GM12878 (cell line): ENCODE data around the gene OGDHL. TPM values are rescaled to one million over a fixed set of nuclear protein-coding genes. Genes with fewer than 3 reads are reported as not detected.

ENCODE experiments used
- ATAC-seq: fragments of 200-7000 bp; cut with Tn5 transposase; 3 replicates; pipeline ENCODE4 v1.9.1; 2020; ENCODE audit warnings: mild to moderate bottlenecking, moderate library complexity
- BruUV-seq: library from RNA; stranded (reverse); fragments of 400-500 nt; replicated peaks from 2 replicates; lab custom pipeline; 2021; lab: Mats Ljungman, UMichigan
- CTCF ChIA-PET: fragments of 300-600 bp; sonication (Branson Sonifier 250); formaldehyde crosslinking; extraction: SDS; loops from one replicate; lab custom pipeline; 2021; ENCODE audit warnings: inconsistent platforms; lab: Yijun Ruan, JAX
- POLR2A ChIA-PET: fragments of 350-600 bp; formaldehyde crosslinking; extraction: SDS; loops from one replicate; lab custom pipeline; 2021; ENCODE audit warnings: inconsistent platforms; lab: Charles Lee
- RAD21 ChIA-PET: fragments of 300-600 bp; sonication (Branson Sonifier 250); formaldehyde crosslinking; loops from one replicate; lab custom pipeline; 2023; ENCODE audit warnings: antibody characterized with exemption; ENCODE audit not compliant: unreplicated experiment; lab: Charles Lee
- SMC1A ChIA-PET: fragments of 300-600 bp; sonication (Branson Sonifier 250); formaldehyde crosslinking; loops from one replicate; lab custom pipeline; 2023; ENCODE audit not compliant: unreplicated experiment, uncharacterized antibody; lab: Charles Lee
- DNase-seq: peaks from one replicate; pipeline ENCODE4 v3.0.0-alpha.2; 2011; ENCODE audit warnings: low read depth, low spot score
- FAIRE-seq: peaks from 3 replicates; lab custom pipeline; 2011; peaks lifted over from hg19 to GRCh38; lab: Jason Lieb, UNC
- H2AFZ ChIP-seq: 2 replicates; pipeline ENCODE4 v1.6.0; 2011; ENCODE audit warnings: low read depth, low read length, control low read depth; ENCODE audit not compliant: control insufficient read depth
- H3K27ac ChIP-seq: 2 replicates; pipeline ENCODE4 v1.5.1; 2011; ENCODE audit warnings: control low read depth; ENCODE audit not compliant: control insufficient read depth, insufficient read depth
- H3K27me3 ChIP-seq, 2 experiments: replicated peaks in 1 of 2; 2 replicates each; pipeline versions ENCODE4 v1.6.0 to v1.6.1; 2011; ENCODE audit warnings: low read length in 1 of 2; ENCODE audit not compliant: control insufficient read depth in 2 of 2, insufficient read depth in 2 of 2
- H3K36me3 ChIP-seq, 2 experiments: 2 replicates each; pipeline ENCODE4 v1.5.1; 2011; ENCODE audit warnings: low read length in 1 of 2; ENCODE audit not compliant: control insufficient read depth in 2 of 2, insufficient read depth in 2 of 2
- H3K4me1 ChIP-seq: 2 replicates; pipeline ENCODE4 v1.6.1; 2011; ENCODE audit warnings: mild to moderate bottlenecking, low read length, moderate library complexity, mixed read lengths; ENCODE audit not compliant: control insufficient read depth, insufficient read depth
- H3K4me2 ChIP-seq: 2 replicates; pipeline ENCODE4 v1.6.0; 2011; ENCODE audit warnings: control low read depth; ENCODE audit not compliant: control insufficient read depth, insufficient read depth
- H3K4me3 ChIP-seq: fragments of 200-600 bp; sonication (generic); 2 replicates; pipeline ENCODE4 v1.5.1; 2016
- H3K79me2 ChIP-seq: 2 replicates; pipeline ENCODE4 v1.6.0; 2011; ENCODE audit warnings: low read length; ENCODE audit not compliant: control insufficient read depth, insufficient read depth
- H3K9ac ChIP-seq: 2 replicates; pipeline ENCODE4 v1.8.0; 2011; ENCODE audit warnings: low read length, control low read depth, mixed read lengths; ENCODE audit not compliant: control insufficient read depth, insufficient read depth
- H3K9me3 ChIP-seq: replicated peaks from 3 replicates; pipeline ENCODE4 v1.5.1; 2011; ENCODE audit warnings: mild to moderate bottlenecking, low read length; ENCODE audit not compliant: control insufficient read depth, insufficient read depth
- H4K20me1 ChIP-seq: 2 replicates; pipeline ENCODE4 v1.6.0; 2011; ENCODE audit not compliant: control insufficient read depth, insufficient read depth
- ATF7 ChIP-seq: fragments of 450-650 bp; IDR thresholded peaks from 2 replicates; pipeline ENCODE4 v1.6.1; 2016; ENCODE audit warnings: low read depth, mild to moderate bottlenecking
- BCL11A ChIP-seq: IDR thresholded peaks from 2 replicates; pipeline ENCODE4 v1.6.1; 2011; ENCODE audit warnings: low read depth, low read length
- ETV6 ChIP-seq, 2 experiments: fragments of 450-650 bp in 1 of 2; IDR thresholded peaks in 1 of 2; conservative IDR thresholded peaks in 1 of 2; 2 replicates each; pipeline ENCODE4 v1.6.1; 2014; ENCODE audit warnings: antibody characterized with exemption in 1 of 2, borderline replicate concordance in 1 of 2, low read depth in 1 of 2, mild to moderate bottlenecking in 1 of 2, moderate library complexity in 1 of 2
- KAT2A ChIP-seq: conservative IDR thresholded peaks from 2 replicates; pipeline ENCODE4 v1.6.1; 2011; ENCODE audit warnings: low read depth, low read length; ENCODE audit not compliant: control insufficient read depth
- KLF5 ChIP-seq: fragments of 450-650 bp; IDR thresholded peaks from 2 replicates; pipeline ENCODE4 v1.6.1; 2014; ENCODE audit warnings: mild to moderate bottlenecking; ENCODE audit not compliant: partially characterized antibody
- STAT3 ChIP-seq: IDR thresholded peaks from 2 replicates; pipeline ENCODE4 v1.6.1; 2011; ENCODE audit warnings: low read depth, low read length, improper control_type of control experiment
- YY1 ChIP-seq: IDR thresholded peaks from 2 replicates; pipeline ENCODE4 v1.6.1; 2011; ENCODE audit warnings: low read depth, mild to moderate bottlenecking, low read length
- ZBED1 ChIP-seq: IDR thresholded peaks from 2 replicates; pipeline ENCODE4 v1.6.1; 2016; ENCODE audit warnings: borderline replicate concordance
- ZSCAN29 ChIP-seq: fragments of 450-650 bp; IDR thresholded peaks from 2 replicates; pipeline ENCODE4 v1.6.1; 2017; ENCODE audit warnings: mild to moderate bottlenecking, moderate library complexity
- WGBS: methylation state at CpG from one replicate; pipeline ENCODE4 v1.1.6; 2016; ENCODE audit warnings: low lambda C conversion rate; ENCODE audit not compliant: insufficient replicate concordance, insufficient coverage; ENCODE audit errors: missing lambda C conversion rate; 5-methylcytosine and 5-hydroxymethylcytosine counted together
- in situ Hi-C: fragments of 300-500 bp; cut with MboI; formaldehyde crosslinking; loops from 9 replicates; pipeline ENCODE4 v1.14.3; 2018; ENCODE audit warnings: mixed read lengths
- intact Hi-C: fragments of 100-400 bp; cut with micrococcal nuclease; formaldehyde crosslinking; loops from one replicate; pipeline ENCODE4 v1.14.2; 2022; ENCODE audit not compliant: unreplicated experiment
- polyA plus RNA-seq, 11 experiments: library from polyadenylated mRNA; depleted of rRNA in 4 of 11; unstranded in 6 of 11; stranded (reverse) in 5 of 11; fragments of >200 nt; fragmentation: Nextera tagmentation in 4 of 11; fragmentation: Illumina TruSeq in 1 of 11; extraction: Ambion mirVana in 4 of 11; extraction: Trizol in 1 of 11; gene quantifications; 1 replicate in 1 of 11; 2 replicates in 10 of 11; pipeline versions ENCODE4 v1.2.1 to v1.2.3, GENCODE V29; 2011 to 2016; ENCODE audit warnings: inconsistent platforms in 2 of 11, missing spikeins in 2 of 11, low read depth in 1 of 11
- total RNA-seq, 4 experiments: library from RNA; depleted of rRNA in 3 of 4; stranded (reverse); fragments of >200 nt in 3 of 4; fragmentation: Illumina TruSeq in 1 of 4; extraction: Trizol in 1 of 4; gene quantifications; 2 replicates each; pipeline versions ENCODE4 v1.2.1 to v1.2.3, GENCODE V29; 2013 to 2021
- TF ChIP-seq, protein P1 (sequence below): fragments of 450-650 bp; formaldehyde crosslinking; IDR thresholded peaks from 2 replicates; pipeline ENCODE4 v1.4.0; 2022; ENCODE audit warnings: mild to moderate bottlenecking, moderate library complexity
- TF ChIP-seq, protein P2 (sequence below): IDR thresholded peaks from 2 replicates; pipeline ENCODE4 v1.6.1; 2011; ENCODE audit warnings: low read depth, mild to moderate bottlenecking, low read length, moderate library complexity, borderline replicate concordance; ENCODE audit errors: extremely low read depth
- TF ChIP-seq, protein P3 (sequence below): fragments of 150-350 bp; IDR thresholded peaks from 2 replicates; pipeline ENCODE4 v1.6.1; 2016; ENCODE audit warnings: low read depth, low read length

Gene OGDHL
- total and polyA plus RNA-seq, 10 of the 15 experiments (the other 5 are each of a cell fraction or from before 2014, with no cell fraction given) = 0.02 to 13.3 (median 0.34) TPM

DNA sequence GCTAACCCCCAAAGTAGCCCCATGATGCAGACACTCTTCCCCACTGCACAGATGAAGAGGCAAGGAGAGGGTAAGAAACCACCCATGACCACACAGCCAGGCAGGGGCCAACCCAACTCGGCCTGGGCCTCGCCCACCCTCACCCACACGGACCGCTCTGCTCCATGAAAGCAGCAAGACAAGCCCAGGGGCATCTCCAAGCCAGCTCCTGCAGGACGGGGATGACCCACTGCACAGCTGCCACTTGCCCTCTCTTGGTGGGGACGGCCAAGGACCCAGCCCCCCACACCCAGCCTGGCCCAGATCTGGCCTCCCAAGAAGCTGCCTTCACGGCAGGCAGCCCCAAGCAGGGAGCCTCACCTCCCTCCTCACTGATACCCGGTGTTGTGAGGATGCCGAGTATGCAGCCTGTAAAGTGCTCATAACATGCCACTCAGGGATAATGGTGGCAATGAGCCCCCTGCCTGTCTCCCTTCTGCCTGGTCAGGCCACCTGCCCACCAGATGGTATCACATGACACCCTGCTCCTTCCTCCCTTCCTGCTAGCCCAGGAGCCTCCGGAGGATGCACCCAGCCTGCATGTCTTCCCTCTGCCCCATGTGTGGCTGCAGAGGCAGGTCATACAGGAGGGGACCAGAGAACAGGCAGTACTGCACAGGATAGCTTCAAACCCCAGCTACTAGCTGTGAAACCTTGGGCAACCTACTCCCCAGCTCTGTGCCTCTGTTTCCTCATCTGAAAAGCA, 23.3 kb downstream of the OGDHL start:
- Histone ChIP-seq H3K9me3 (no peaks in the 10 kb centered on the region), H3K27ac (no peak overlapping the region), H3K9ac (no peak overlapping the region), H2AFZ (no peak overlapping the region), H3K79me2 (no peaks in the 10 kb centered on the region), H3K4me1 (no peaks in the 10 kb centered on the region), H3K4me3 (no peak overlapping the region), H3K4me2 (no peak overlapping the region), H3K36me3 (no peaks in the 10 kb centered on the region), H4K20me1 (no peaks in the 10 kb centered on the region; the same call in 1 of the 2 replicates), H3K27me3 (no peaks in the 10 kb centered on the region)
- RAD21 ChIA-PET = no interaction called here
- WGBS = 40% methylated on average over 10 of the region's 10 CpGs
- no peak for DNase-seq
- intact Hi-C loops = no loop called here
- ATAC-seq = no peak
- no peak for FAIRE-seq
- BruUV-seq = no TSS peak
- POLR2A ChIA-PET = no interaction called here
- in situ Hi-C loops = no loop called here
- SMC1A ChIA-PET = no interaction called here
- no peak for TF ChIP-seq YY1
- no peak for TF ChIP-seq ATF7
- no peak for TF ChIP-seq BCL11A
- TF ChIP-seq, protein P1, sequence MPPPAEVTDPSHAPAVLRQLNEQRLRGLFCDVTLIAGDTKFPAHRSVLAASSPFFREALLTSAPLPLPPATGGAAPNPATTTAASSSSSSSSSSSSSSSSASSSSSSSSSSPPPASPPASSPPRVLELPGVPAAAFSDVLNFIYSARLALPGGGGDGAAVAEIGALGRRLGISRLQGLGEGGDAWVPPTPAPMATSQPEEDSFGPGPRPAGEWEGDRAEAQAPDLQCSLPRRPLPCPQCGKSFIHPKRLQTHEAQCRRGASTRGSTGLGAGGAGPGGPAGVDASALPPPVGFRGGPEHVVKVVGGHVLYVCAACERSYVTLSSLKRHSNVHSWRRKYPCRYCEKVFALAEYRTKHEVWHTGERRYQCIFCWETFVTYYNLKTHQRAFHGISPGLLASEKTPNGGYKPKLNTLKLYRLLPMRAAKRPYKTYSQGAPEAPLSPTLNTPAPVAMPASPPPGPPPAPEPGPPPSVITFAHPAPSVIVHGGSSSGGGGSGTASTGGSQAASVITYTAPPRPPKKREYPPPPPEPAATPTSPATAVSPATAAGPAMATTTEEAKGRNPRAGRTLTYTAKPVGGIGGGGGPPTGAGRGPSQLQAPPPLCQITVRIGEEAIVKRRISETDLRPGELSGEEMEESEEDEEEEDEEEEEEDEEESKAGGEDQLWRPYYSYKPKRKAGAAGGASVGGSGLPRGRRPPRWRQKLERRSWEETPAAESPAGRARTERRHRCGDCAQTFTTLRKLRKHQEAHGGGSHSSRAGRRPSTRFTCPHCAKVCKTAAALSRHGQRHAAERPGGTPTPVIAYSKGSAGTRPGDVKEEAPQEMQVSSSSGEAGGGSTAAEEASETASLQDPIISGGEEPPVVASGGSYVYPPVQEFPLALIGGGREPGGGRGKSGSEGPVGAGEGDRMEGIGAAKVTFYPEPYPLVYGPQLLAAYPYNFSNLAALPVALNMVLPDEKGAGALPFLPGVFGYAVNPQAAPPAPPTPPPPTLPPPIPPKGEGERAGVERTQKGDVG (CRISPR knock-in tag) = no peak
- TF ChIP-seq KLF5 = no peak
- TF ChIP-seq ZBED1 = no peak
- TF ChIP-seq ETV6 (conservative IDR thresholded peaks at IDR 0.05 in 1 of 2, IDR thresholded peaks at IDR 0.05 in 1 of 2; ENCODE audit: borderline replicate concordance in 1 of 2, low read depth in 1 of 2) = no peak
- no peak for TF ChIP-seq KAT2A
- TF ChIP-seq, protein P2, sequence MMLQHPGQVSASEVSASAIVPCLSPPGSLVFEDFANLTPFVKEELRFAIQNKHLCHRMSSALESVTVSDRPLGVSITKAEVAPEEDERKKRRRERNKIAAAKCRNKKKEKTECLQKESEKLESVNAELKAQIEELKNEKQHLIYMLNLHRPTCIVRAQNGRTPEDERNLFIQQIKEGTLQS = no peak
- TF ChIP-seq ZSCAN29 = no peak
- TF ChIP-seq STAT3 = no peak
- TF ChIP-seq, protein P3, sequence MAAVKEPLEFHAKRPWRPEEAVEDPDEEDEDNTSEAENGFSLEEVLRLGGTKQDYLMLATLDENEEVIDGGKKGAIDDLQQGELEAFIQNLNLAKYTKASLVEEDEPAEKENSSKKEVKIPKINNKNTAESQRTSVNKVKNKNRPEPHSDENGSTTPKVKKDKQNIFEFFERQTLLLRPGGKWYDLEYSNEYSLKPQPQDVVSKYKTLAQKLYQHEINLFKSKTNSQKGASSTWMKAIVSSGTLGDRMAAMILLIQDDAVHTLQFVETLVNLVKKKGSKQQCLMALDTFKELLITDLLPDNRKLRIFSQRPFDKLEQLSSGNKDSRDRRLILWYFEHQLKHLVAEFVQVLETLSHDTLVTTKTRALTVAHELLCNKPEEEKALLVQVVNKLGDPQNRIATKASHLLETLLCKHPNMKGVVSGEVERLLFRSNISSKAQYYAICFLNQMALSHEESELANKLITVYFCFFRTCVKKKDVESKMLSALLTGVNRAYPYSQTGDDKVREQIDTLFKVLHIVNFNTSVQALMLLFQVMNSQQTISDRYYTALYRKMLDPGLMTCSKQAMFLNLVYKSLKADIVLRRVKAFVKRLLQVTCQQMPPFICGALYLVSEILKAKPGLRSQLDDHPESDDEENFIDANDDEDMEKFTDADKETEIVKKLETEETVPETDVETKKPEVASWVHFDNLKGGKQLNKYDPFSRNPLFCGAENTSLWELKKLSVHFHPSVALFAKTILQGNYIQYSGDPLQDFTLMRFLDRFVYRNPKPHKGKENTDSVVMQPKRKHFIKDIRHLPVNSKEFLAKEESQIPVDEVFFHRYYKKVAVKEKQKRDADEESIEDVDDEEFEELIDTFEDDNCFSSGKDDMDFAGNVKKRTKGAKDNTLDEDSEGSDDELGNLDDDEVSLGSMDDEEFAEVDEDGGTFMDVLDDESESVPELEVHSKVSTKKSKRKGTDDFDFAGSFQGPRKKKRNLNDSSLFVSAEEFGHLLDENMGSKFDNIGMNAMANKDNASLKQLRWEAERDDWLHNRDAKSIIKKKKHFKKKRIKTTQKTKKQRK = no peak
- CTCF ChIA-PET = no interaction called here
